HepG2 (cell line): ENCODE data around the gene UCP1. TPM values are rescaled to one million over a fixed set of nuclear protein-coding genes. Genes with fewer than 3 reads are reported as not detected.

Experiments
- CCAR2 ChIP-seq: fragments of 200-400 bp; formaldehyde crosslinking; optimal IDR thresholded peaks from 2 replicates; pipeline ENCODE3; 2018; ENCODE audit warnings: low read depth, mild to moderate bottlenecking, low read length, moderate library complexity
- DNMT1 ChIP-seq: sonication (generic); formaldehyde crosslinking; IDR thresholded peaks from 2 replicates; pipeline ENCODE4 v1.5.1; 2020; ENCODE audit warnings: mild to moderate bottlenecking, missing genetic modification reagents
- GTF2F1 ChIP-seq: fragments of 150-350 bp; IDR thresholded peaks from 2 replicates; pipeline ENCODE4 v1.6.1; 2014; ENCODE audit warnings: low read length
- IKZF1 ChIP-seq: fragments of 450-650 bp; IDR thresholded peaks from 2 replicates; pipeline ENCODE4 v1.7.1; 2016
- KDM5B ChIP-seq: sonication (generic); formaldehyde crosslinking; IDR thresholded peaks from 2 replicates; pipeline ENCODE4 v1.4.0; 2020; ENCODE audit warnings: missing genetic modification reagents, mild to moderate bottlenecking, borderline replicate concordance
- KDM6A ChIP-seq: IDR thresholded peaks from 2 replicates; pipeline ENCODE4 v1.6.1; 2016; ENCODE audit warnings: low read depth
- KLF9 ChIP-seq: IDR thresholded peaks from 2 replicates; pipeline ENCODE4 v1.6.1; 2016; ENCODE audit warnings: low read depth
- MZF1 ChIP-seq: sonication (generic); formaldehyde crosslinking; IDR thresholded peaks from 2 replicates; pipeline ENCODE4 v1.8.1; 2023; ENCODE audit warnings: mild to moderate bottlenecking, missing genetic modification reagents, borderline replicate concordance
- NFKBIZ ChIP-seq: IDR thresholded peaks from 2 replicates; pipeline ENCODE4 v1.6.1; 2018; ENCODE audit warnings: missing genetic modification reagents, missing compliant biosample characterization
- RERE ChIP-seq: IDR thresholded peaks from 2 replicates; pipeline ENCODE4 v1.6.1; 2016; ENCODE audit warnings: low read depth, missing genetic modification reagents, missing compliant biosample characterization
- SRSF1 ChIP-seq: fragments of 200-400 bp; formaldehyde crosslinking; optimal IDR thresholded peaks from 2 replicates; pipeline ENCODE3; 2017; ENCODE audit warnings: mild to moderate bottlenecking, low read depth, low read length, moderate library complexity
- SYNCRIP ChIP-seq: fragments of 200-400 bp; formaldehyde crosslinking; IDR thresholded peaks from 2 replicates; pipeline ENCODE4 v1.6.1; 2018; ENCODE audit warnings: mild to moderate bottlenecking, low read depth, low read length; ENCODE audit not compliant: insufficient read depth
- ZC3H13 ChIP-seq: sonication (generic); formaldehyde crosslinking; IDR thresholded peaks from 2 replicates; pipeline ENCODE4 v1.8.1; 2023; ENCODE audit warnings: mild to moderate bottlenecking, missing genetic modification reagents, moderate library complexity
- ZNF326 ChIP-seq: sonication (generic); formaldehyde crosslinking; IDR thresholded peaks from 2 replicates; pipeline ENCODE4 v1.4.0; 2020; ENCODE audit warnings: missing genetic modification reagents, borderline replicate concordance
- ZNF350 ChIP-seq: sonication (generic); formaldehyde crosslinking; IDR thresholded peaks from 2 replicates; pipeline ENCODE4 v1.4.0; 2020; ENCODE audit warnings: mild to moderate bottlenecking, low read depth, missing genetic modification reagents, borderline replicate concordance
- ZNF501 ChIP-seq: sonication (generic); formaldehyde crosslinking; IDR thresholded peaks from 2 replicates; pipeline ENCODE4 v1.5.1; 2020; ENCODE audit warnings: mild to moderate bottlenecking, moderate library complexity, missing genetic modification reagents
- ZNF772 ChIP-seq: sonication (generic); formaldehyde crosslinking; IDR thresholded peaks from 2 replicates; pipeline ENCODE4 v1.5.0; 2020; ENCODE audit warnings: mild to moderate bottlenecking, missing genetic modification reagents
- ZNF776 ChIP-seq: sonication (generic); formaldehyde crosslinking; IDR thresholded peaks from 2 replicates; pipeline ENCODE4 v1.4.0; 2020; ENCODE audit warnings: mild to moderate bottlenecking, missing genetic modification reagents
- ZSCAN29 ChIP-seq: sonication (generic); formaldehyde crosslinking; conservative IDR thresholded peaks from 2 replicates; pipeline ENCODE4 v1.4.0; 2020; ENCODE audit warnings: mild to moderate bottlenecking, missing genetic modification reagents
- polyA plus RNA-seq, 8 experiments: library from polyadenylated mRNA; depleted of rRNA in 3 of 8; stranded (reverse) in 7 of 8; unstranded in 1 of 8; fragments of >200 nt; fragmentation: Illumina TruSeq in 4 of 8; extraction: Trizol in 4 of 8; gene quantifications; 2 replicates each; pipeline versions ENCODE4 v1.2.1 to v1.2.3, GENCODE V29; 2011 to 2016; ENCODE audit warnings: low read depth in 4 of 8, missing spikeins in 1 of 8, mixed read lengths in 1 of 8; ENCODE audit not compliant: insufficient read depth in 1 of 8
- total RNA-seq, 5 experiments: library from RNA; depleted of rRNA; stranded (reverse); fragments of >200 nt; fragmentation: Illumina TruSeq; extraction: Trizol; gene quantifications; 2 replicates each; pipeline ENCODE4 v1.2.3, GENCODE V29; 2016; ENCODE audit warnings: low read depth in 1 of 5
- TF ChIP-seq, protein P1 (sequence below): sonication (generic); formaldehyde crosslinking; IDR thresholded peaks from 2 replicates; pipeline ENCODE4 v1.4.0; 2020; ENCODE audit warnings: mild to moderate bottlenecking, missing genetic modification reagents
- TF ChIP-seq, protein P2 (sequence below): sonication (generic); formaldehyde crosslinking; conservative IDR thresholded peaks from 2 replicates; pipeline ENCODE4 v1.4.0; 2020; ENCODE audit warnings: missing genetic modification reagents
- TF ChIP-seq, protein P3 (sequence below): sonication (generic); formaldehyde crosslinking; IDR thresholded peaks from 2 replicates; pipeline ENCODE4 v1.5.0; 2020; ENCODE audit warnings: mild to moderate bottlenecking, missing genetic modification reagents, borderline replicate concordance

Gene UCP1
- total and polyA plus RNA-seq, 2 of the 13 experiments (the other 11 are each of a cell fraction or from before 2014, with no cell fraction given): 0.11 TPM

GRCh38 chr4:140529434-140529833, 39.3 kb downstream of the UCP1 start (continued):
- TF ChIP-seq DNMT1 (CRISPR knock-in tag) (no peak), KDM6A (CRISPR knock-in tag) (no peak), CCAR2 (no peak), ZC3H13 (no peak), SRSF1 (no peak), ZNF772 (CRISPR knock-in tag) (no peak), SYNCRIP (no peak), NFKBIZ (CRISPR knock-in tag) (no peak), MZF1 (no peak), ZNF326 (CRISPR knock-in tag) (no peak), KDM5B (no peak), ZNF350 (CRISPR knock-in tag) (no peak), ZSCAN29 (CRISPR knock-in tag) (no peak), KLF9 (CRISPR knock-in tag) (no peak), ZNF776 (CRISPR knock-in tag) (no peak), ZNF501 (CRISPR knock-in tag) (no peak), GTF2F1 (no peak), RERE (CRISPR knock-in tag) (no peak), IKZF1 (no peak)
- TF ChIP-seq, protein P1, sequence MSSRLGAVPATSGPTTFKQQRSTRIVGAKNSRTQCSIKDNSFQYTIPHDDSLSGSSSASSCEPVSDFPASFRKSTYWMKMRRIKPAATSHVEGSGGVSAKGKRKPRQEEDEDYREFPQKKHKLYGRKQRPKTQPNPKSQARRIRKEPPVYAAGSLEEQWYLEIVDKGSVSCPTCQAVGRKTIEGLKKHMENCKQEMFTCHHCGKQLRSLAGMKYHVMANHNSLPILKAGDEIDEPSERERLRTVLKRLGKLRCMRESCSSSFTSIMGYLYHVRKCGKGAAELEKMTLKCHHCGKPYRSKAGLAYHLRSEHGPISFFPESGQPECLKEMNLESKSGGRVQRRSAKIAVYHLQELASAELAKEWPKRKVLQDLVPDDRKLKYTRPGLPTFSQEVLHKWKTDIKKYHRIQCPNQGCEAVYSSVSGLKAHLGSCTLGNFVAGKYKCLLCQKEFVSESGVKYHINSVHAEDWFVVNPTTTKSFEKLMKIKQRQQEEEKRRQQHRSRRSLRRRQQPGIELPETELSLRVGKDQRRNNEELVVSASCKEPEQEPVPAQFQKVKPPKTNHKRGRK (CRISPR knock-in tag): no peak
- TF ChIP-seq, protein P2, sequence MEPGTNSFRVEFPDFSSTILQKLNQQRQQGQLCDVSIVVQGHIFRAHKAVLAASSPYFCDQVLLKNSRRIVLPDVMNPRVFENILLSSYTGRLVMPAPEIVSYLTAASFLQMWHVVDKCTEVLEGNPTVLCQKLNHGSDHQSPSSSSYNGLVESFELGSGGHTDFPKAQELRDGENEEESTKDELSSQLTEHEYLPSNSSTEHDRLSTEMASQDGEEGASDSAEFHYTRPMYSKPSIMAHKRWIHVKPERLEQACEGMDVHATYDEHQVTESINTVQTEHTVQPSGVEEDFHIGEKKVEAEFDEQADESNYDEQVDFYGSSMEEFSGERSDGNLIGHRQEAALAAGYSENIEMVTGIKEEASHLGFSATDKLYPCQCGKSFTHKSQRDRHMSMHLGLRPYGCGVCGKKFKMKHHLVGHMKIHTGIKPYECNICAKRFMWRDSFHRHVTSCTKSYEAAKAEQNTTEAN: no peak
- TF ChIP-seq, protein P3, sequence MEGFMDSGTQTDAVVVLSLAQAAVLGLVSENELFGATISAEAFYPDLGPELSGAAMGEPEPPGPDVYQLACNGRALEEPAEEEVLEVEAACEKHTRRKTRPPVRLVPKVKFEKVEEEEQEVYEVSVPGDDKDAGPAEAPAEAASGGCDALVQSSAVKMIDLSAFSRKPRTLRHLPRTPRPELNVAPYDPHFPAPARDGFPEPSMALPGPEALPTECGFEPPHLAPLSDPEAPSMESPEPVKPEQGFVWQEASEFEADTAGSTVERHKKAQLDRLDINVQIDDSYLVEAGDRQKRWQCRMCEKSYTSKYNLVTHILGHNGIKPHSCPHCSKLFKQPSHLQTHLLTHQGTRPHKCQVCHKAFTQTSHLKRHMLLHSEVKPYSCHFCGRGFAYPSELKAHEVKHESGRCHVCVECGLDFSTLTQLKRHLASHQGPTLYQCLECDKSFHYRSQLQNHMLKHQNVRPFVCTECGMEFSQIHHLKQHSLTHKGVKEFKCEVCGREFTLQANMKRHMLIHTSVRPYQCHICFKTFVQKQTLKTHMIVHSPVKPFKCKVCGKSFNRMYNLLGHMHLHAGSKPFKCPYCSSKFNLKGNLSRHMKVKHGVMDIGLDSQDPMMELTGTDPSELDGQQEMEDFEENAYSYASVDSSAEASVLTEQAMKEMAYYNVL: no peak
